H9 (cell line): ENCODE data around the gene MYO5C. TPM values are rescaled to one million over a fixed set of nuclear protein-coding genes. Genes with fewer than 3 reads are reported as not detected.
"Not testable (repeated sequence)": the region's sequence is repeated elsewhere in the genome, so short reads cannot be mapped to it uniquely, and the experiment has no call there.

Experiments
- DNase-seq: peaks from one replicate; pipeline ENCODE4 v3.0.0-alpha.2; 2017
- H2AFZ ChIP-seq: one replicate; pipeline ENCODE4 v1.6.1; 2013; ENCODE audit warnings: mild to moderate bottlenecking, low read length, control low read depth, moderate library complexity
- H2AK5ac ChIP-seq: 2 replicates; pipeline ENCODE4 v1.6.1; 2013; ENCODE audit warnings: low read length, control low read depth, mixed read lengths; ENCODE audit not compliant: insufficient read length
- H2BK120ac ChIP-seq: one replicate; pipeline ENCODE4 v1.6.1; 2013; ENCODE audit warnings: low read depth, mild to moderate bottlenecking, low read length, control low read depth, inconsistent platforms; ENCODE audit not compliant: poor library complexity, severe bottlenecking
- H2BK12ac ChIP-seq: 2 replicates; pipeline ENCODE4 v1.6.1; 2013; ENCODE audit warnings: low read length, control low read depth, mixed read lengths, low read depth; ENCODE audit not compliant: insufficient read length
- H2BK15ac ChIP-seq: 2 replicates; pipeline ENCODE4 v1.6.1; 2013; ENCODE audit warnings: low read depth, low read length, control low read depth
- H2BK20ac ChIP-seq: one replicate; pipeline ENCODE4 v1.6.1; 2013; ENCODE audit warnings: low read depth, mild to moderate bottlenecking, low read length, control low read depth, inconsistent platforms; ENCODE audit not compliant: poor library complexity, severe bottlenecking
- H2BK5ac ChIP-seq: 2 replicates; pipeline ENCODE4 v1.6.1; 2013; ENCODE audit warnings: low read length, control low read depth, mixed read lengths; ENCODE audit not compliant: insufficient read length
- H3K14ac ChIP-seq: 2 replicates; pipeline ENCODE4 v1.6.1; 2013; ENCODE audit warnings: low read length, control low read depth; ENCODE audit not compliant: insufficient read depth
- H3K18ac ChIP-seq: 2 replicates; pipeline ENCODE4 v1.6.1; 2013; ENCODE audit warnings: low read depth, mild to moderate bottlenecking, mixed read lengths, low read length, control low read depth; ENCODE audit not compliant: insufficient read length
- H3K23ac ChIP-seq: 2 replicates; pipeline ENCODE4 v1.6.1; 2013; ENCODE audit warnings: low read length, control low read depth, mixed read lengths, low read depth; ENCODE audit not compliant: insufficient read length
- H3K23me2 ChIP-seq: 2 replicates; pipeline ENCODE4 v1.6.1; 2013; ENCODE audit warnings: low read depth, mild to moderate bottlenecking, mixed read lengths, low read length, control low read depth; ENCODE audit not compliant: insufficient read length, poor library complexity, severe bottlenecking
- H3K27ac ChIP-seq: 2 replicates; pipeline ENCODE4 v1.5.1; 2013; ENCODE audit warnings: low read length, control low read depth, mixed read lengths, low read depth; ENCODE audit not compliant: insufficient read length
- H3K27me3 ChIP-seq: 2 replicates; pipeline ENCODE4 v1.6.1; 2013; ENCODE audit warnings: low read length, control low read depth, inconsistent platforms; ENCODE audit not compliant: insufficient read depth
- H3K4ac ChIP-seq: 2 replicates; pipeline ENCODE4 v1.6.1; 2013; ENCODE audit warnings: low read depth, mild to moderate bottlenecking, control low read depth, inconsistent platforms, low read length, moderate library complexity
- H3K4me1 ChIP-seq: 2 replicates; pipeline ENCODE4 v1.6.1; 2013; ENCODE audit warnings: low read length, control low read depth, inconsistent platforms; ENCODE audit not compliant: insufficient read depth
- H3K4me2 ChIP-seq: 2 replicates; pipeline ENCODE4 v1.6.1; 2013; ENCODE audit warnings: low read length, control low read depth, mixed read lengths; ENCODE audit not compliant: insufficient read length, insufficient read depth
- H3K56ac ChIP-seq: 2 replicates; pipeline ENCODE4 v1.6.1; 2013; ENCODE audit warnings: low read depth, mild to moderate bottlenecking, mixed read lengths, low read length, control low read depth; ENCODE audit not compliant: insufficient read length
- H3K79me1 ChIP-seq: 2 replicates; pipeline ENCODE4 v1.6.1; 2013; ENCODE audit warnings: low read depth, mild to moderate bottlenecking, moderate library complexity, low read length, control low read depth, inconsistent platforms; ENCODE audit not compliant: insufficient read depth, poor library complexity, severe bottlenecking
- H3K79me2 ChIP-seq: 2 replicates; pipeline ENCODE4 v1.6.1; 2013; ENCODE audit warnings: low read length, control low read depth, inconsistent platforms; ENCODE audit not compliant: insufficient read depth
- H3K9ac ChIP-seq: 2 replicates; pipeline ENCODE4 v1.6.1; 2013; ENCODE audit warnings: low read length, control low read depth, mixed read lengths; ENCODE audit not compliant: insufficient read length; ENCODE audit errors: extremely low read depth
- H3K9me3 ChIP-seq: one replicate; pipeline ENCODE4 v1.6.1; 2013; ENCODE audit warnings: low read depth, low read length, inconsistent platforms; ENCODE audit not compliant: control insufficient read depth
- H3T11ph ChIP-seq: one replicate; pipeline ENCODE4 v1.6.1; 2013; ENCODE audit warnings: mild to moderate bottlenecking, low read length, control low read depth, inconsistent platforms
- H4K20me1 ChIP-seq: one replicate; pipeline ENCODE4 v1.6.1; 2013; ENCODE audit not compliant: control insufficient read depth, insufficient read length, insufficient read depth
- H4K5ac ChIP-seq: 2 replicates; pipeline ENCODE4 v1.6.1; 2013; ENCODE audit warnings: low read depth, mild to moderate bottlenecking, mixed read lengths, low read length, control low read depth; ENCODE audit not compliant: insufficient read length
- H4K8ac ChIP-seq: replicated peaks from 2 replicates; pipeline ENCODE4 v1.6.1; 2013; ENCODE audit warnings: low read length, control low read depth, mixed read lengths, low read depth; ENCODE audit not compliant: insufficient read length
- H4K91ac ChIP-seq: 2 replicates; pipeline ENCODE4 v1.6.1; 2013; ENCODE audit warnings: low read depth, mild to moderate bottlenecking, moderate library complexity, mixed read lengths, low read length, control low read depth; ENCODE audit not compliant: insufficient read length
- H3K27ac Mint-ChIP-seq, 3 experiments: 2 replicates in 2 of 3; 3 replicates in 1 of 3; pipeline ENCODE4 v1.8.0; 2020 to 2021; ENCODE audit warnings: mixed read lengths in 3 of 3, mild to moderate bottlenecking in 1 of 3, moderate library complexity in 1 of 3
- H3K27me3 Mint-ChIP-seq: 2 replicates; pipeline ENCODE4 v1.8.0; 2021; ENCODE audit warnings: low read depth, mild to moderate bottlenecking, moderate library complexity, mixed read lengths
- H3K36me3 Mint-ChIP-seq, 3 experiments: 2 replicates in 2 of 3; 3 replicates in 1 of 3; pipeline ENCODE4 v1.8.0; 2020 to 2021; ENCODE audit warnings: low read depth in 3 of 3, mixed read lengths in 3 of 3; ENCODE audit not compliant: insufficient read depth in 1 of 3
- H3K4me1 Mint-ChIP-seq, 2 experiments: 2 replicates each; pipeline ENCODE4 v1.8.0; 2020; ENCODE audit warnings: mixed read lengths in 2 of 2
- H3K4me3 Mint-ChIP-seq, 2 experiments: 2 replicates in 1 of 2; 3 replicates in 1 of 2; pipeline ENCODE4 v1.8.0; 2020 to 2021; ENCODE audit warnings: mild to moderate bottlenecking in 2 of 2, mixed read lengths in 2 of 2, moderate library complexity in 1 of 2
- H3K9me3 Mint-ChIP-seq, 2 experiments: 2 replicates in 1 of 2; 3 replicates in 1 of 2; pipeline ENCODE4 v1.8.0; 2020; ENCODE audit warnings: mild to moderate bottlenecking in 2 of 2, mixed read lengths in 2 of 2, moderate library complexity in 1 of 2
- WGBS: extraction: QIAGEN DNeasy Blood & Tissue Kit; methylation state at CpG from one replicate; pipeline ENCODE4 v1.1.7; 2013; ENCODE audit warnings: missing lambda C conversion rate, low lambda C conversion rate, mixed read lengths; ENCODE audit not compliant: insufficient read length; ENCODE audit errors: extremely low coverage; 5-methylcytosine and 5-hydroxymethylcytosine counted together
- total RNA-seq: library from RNA; stranded (reverse); gene quantifications from 2 replicates; pipeline ENCODE4 v1.2.1, GENCODE V29; 2021

The MYO5C gene
- total RNA-seq, 1 experiment from 2014 or later = 22.2 TPM

DNA sequence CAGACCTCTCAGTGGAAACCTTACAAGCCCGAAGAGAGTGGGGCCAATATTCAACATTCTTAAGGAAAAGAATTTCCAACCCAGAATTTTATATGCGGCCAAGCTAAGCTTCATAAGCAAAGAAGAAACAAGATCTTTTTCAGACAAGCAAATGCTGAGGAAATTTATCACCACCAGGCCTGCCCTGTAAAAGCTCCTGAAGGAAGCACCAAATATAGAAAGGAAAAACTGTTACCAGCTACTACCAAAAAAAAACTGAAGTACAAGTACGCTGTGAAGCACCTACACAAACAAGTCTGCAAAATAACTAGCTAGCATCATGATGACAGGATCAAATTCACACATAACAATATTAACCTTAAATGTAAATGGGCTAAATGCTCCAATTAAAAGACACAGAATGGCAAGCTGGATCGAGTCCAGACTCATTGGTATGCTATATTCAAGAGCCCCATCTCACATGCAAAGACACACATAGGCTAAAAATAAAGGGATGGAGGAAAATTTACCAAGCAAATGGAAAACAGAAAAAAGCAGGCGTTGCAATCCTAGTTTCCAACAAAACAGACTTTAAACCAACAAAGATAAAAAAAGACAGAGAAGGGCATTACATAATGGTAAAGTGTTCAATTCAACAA lies 130.0 kb downstream of the MYO5C start:
- not testable (repeated sequence) for DNase-seq, H2BK20ac ChIP-seq, H3K27ac ChIP-seq, H3K36me3 Mint-ChIP-seq, H2BK12ac ChIP-seq, H3K9ac ChIP-seq, H3K4ac ChIP-seq, H3K4me1 Mint-ChIP-seq, H3K9me3 Mint-ChIP-seq, H2AK5ac ChIP-seq, H3K9me3 ChIP-seq, H3K4me3 Mint-ChIP-seq, H2BK120ac ChIP-seq, H4K8ac ChIP-seq, H4K20me1 ChIP-seq, H2BK15ac ChIP-seq, H3K4me1 ChIP-seq, H4K5ac ChIP-seq, H3K4me2 ChIP-seq, H3K27me3 Mint-ChIP-seq, H3K14ac ChIP-seq, H3K56ac ChIP-seq, H2BK5ac ChIP-seq, H3K18ac ChIP-seq, H4K91ac ChIP-seq, H3K27me3 ChIP-seq, H3K79me2 ChIP-seq, H3K79me1 ChIP-seq, H3K23ac ChIP-seq, H3K23me2 ChIP-seq, H2AFZ ChIP-seq, H3T11ph ChIP-seq
- no CpG with 5 or more reads among the region's 5 CpGs for WGBS
- H3K27ac Mint-ChIP-seq = 0 out of 7 replicates have a peak overlapping the region, but pooled peaks of 1 of the 3 experiments have one; percentile 18
